HUES6 (cell line): ENCODE data around the gene AJM1.
"Not testable (repeated sequence)": the region's sequence is repeated elsewhere in the genome, so short reads cannot be mapped to it uniquely, and the experiment has no call there.

Source experiments
- H3K27ac ChIP-seq: 2 replicates; pipeline ENCODE4 v1.7.0; 2013; ENCODE audit warnings: low read depth, mild to moderate bottlenecking, low read length, inconsistent platforms
- H3K27me3 ChIP-seq: 2 replicates; pipeline ENCODE4 v1.6.1; 2013; ENCODE audit warnings: low read length; ENCODE audit not compliant: control insufficient read depth, insufficient read depth
- H3K36me3 ChIP-seq: 2 replicates; pipeline ENCODE4 v1.6.1; 2013; ENCODE audit warnings: low read length; ENCODE audit not compliant: control insufficient read depth, insufficient read depth
- H3K4me1 ChIP-seq: 2 replicates; pipeline ENCODE4 v1.6.1; 2013; ENCODE audit warnings: low read length; ENCODE audit not compliant: control insufficient read depth, insufficient read depth
- H3K4me3 ChIP-seq: 2 replicates; pipeline ENCODE4 v1.5.1; 2013; ENCODE audit warnings: low read depth, low read length
- H3K9ac ChIP-seq: one replicate; pipeline ENCODE4 v1.6.1; 2013; ENCODE audit warnings: mild to moderate bottlenecking, low read length
- H3K9me3 ChIP-seq: 2 replicates; pipeline ENCODE4 v1.6.1; 2013; ENCODE audit warnings: low read depth, low read length; ENCODE audit not compliant: control insufficient read depth, insufficient read depth

The AJM1 gene

DNA sequence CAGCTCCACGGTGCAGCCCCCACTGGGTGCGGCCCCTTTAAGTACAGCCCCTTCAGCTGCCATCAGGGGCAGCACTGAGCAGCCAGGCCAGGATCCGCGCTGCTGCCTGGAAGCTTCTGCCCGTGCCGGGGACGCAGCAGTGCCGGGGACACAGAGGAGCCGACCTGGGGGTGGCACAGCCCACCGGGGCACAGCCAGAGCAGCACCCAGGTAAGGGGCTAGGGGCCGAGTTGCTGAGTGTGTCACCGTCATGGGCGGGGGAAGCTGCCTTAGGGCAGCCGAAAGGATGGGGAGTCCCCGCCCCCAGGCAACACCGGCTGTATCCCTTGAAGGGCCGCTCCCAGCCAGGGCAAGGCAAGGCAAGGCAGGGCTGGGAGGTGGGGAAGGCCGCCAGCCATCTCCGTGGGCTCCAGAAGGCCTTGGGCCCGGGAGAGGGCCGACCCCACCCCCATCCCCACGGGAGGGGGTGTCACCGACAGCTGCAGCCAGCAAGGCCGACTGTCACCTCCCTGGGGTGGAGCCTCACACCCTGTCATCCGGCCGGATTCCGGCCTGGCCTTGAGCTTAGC lies at the start of gene AJM1:
Gene AJM1 (plus strand): TSS at position 99 of the 569 bp plus-strand sequence. CDS start 1,937 bp downstream, outside the sequence.
- H3K9me3 ChIP-seq, H3K9ac ChIP-seq: not testable (repeated sequence)
- peaks cover 30% of the 10 kb centered on the region for H3K4me1 ChIP-seq

DNA sequence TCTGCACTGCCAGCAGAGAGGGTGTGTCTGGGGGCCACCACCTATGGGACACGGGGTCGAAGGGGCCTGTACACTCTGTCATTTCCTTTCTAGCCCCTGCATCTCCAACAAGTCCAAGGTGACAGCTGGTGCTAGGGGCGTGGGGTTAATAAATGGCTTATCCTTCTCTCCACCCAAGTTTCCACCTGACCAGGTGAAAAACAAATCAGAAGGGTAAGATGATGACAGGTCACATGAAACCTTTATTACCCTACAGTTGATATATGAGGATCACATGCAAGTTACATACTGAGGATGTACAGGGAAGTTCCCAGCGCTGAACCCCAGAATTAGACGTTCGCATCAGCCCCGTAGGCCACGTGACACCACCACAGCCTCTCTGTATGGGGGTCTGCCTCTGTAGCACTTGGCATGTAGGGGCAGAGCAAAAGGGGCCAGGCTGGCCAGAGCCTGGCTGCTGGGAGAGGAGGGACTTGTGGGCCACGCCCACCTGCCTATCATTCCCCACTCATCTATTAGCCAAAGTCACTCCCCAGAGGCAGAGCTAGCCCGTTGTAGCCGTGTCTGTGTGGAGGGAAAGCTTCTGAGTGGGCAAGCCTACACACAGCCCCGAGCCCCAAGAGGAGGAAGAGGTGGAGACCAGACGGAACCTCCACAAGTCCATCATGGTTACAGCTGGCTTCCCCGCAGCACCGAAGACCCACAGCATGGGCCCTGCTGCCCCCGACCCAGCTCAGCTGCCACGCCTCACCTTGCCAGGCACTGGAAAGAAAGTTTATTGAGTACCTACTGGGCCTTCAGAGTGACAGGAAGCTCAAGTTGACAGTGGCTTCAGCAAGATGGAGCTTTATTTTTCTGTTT lies 49.0 kb upstream of the AJM1 start:
- peaks cover 6% of the 10 kb centered on the region; the same call in 1 of the 2 replicates for H3K36me3 ChIP-seq
- peaks cover 33% of the 10 kb centered on the region for H3K4me1 ChIP-seq
- H3K27ac ChIP-seq: no peak overlapping the region
- H3K27me3 ChIP-seq: no peaks in the 10 kb centered on the region
- no peak overlapping the region for H3K4me3 ChIP-seq
- H3K9me3 ChIP-seq: no peaks in the 10 kb centered on the region
- peak overlapping the region; percentile 15 for H3K9ac ChIP-seq

More for the DNA sequence above, at the start of gene AJM1:
- peaks cover 26% of the 10 kb centered on the region for H3K36me3 ChIP-seq
- H3K4me3 ChIP-seq: peak within 1 kb of the TSS; percentile 34
- H3K27ac ChIP-seq, H3K27me3 ChIP-seq: not testable (repeated sequence)

DNA sequence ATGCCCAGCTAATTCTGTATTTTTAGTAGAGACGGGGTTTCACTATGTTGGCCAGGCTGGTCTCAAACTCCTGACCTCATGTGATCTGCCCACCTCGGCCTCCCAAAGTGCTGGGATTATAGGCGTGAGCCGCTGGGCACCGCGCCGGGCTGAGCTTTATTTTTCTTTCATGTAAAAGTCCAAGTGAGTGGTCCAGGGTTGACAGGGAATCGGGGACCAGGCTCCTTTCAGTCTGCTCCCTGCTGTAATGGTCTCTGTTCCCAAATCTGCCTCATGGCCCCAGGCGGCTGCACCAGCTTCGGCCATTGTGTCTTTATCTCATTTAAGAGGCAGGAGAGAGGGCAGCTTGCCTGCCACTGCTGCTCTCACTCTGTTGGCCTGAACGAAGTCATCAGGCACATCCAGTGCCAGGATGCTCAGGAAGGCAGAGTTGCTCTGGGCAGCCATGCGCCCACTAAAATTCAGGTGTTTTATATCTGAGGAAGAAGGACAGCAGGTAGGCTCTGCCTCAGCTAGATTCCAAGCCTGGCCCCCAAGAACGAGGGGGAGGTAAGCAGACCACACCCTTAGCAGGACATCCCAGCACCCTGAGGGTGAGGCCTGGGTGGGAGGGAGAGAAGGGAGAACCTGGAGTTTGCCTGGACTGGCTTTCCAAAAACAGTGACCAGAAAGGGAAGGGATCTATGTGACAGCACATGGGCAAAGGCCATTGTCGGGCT lies 47.8 kb upstream of the AJM1 start:
- Histone ChIP-seq H3K9me3 (no peaks in the 10 kb centered on the region), H3K4me3 (no peak overlapping the region), H3K27ac (no peak overlapping the region), H3K27me3 (peaks cover 11% of the 10 kb centered on the region), H3K4me1 (peaks cover 32% of the 10 kb centered on the region), H3K9ac (peak overlapping the region; percentile 17), H3K36me3 (peaks cover 6% of the 10 kb centered on the region; the same call in 1 of the 2 replicates)

DNA sequence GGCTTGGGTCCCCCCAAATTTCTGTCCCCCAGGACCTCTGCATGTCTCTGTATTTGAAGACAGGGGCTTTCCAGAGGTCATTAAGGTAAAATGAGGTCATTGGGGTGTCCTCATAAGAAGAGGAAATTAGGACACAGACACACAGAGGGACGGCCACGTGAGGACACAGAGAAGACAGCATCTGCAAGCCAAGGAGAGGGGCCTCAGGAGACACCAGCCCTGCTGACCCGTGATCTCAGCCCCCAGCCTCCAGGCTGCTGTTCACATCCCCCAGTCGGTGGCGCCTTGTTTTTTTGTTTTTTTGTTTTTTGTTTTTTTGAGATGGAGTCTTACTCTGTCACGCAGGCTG lies 47.3 kb upstream of the AJM1 start:
- H3K4me3 ChIP-seq: no peak overlapping the region
- peaks cover 37% of the 10 kb centered on the region for H3K4me1 ChIP-seq
- H3K9ac ChIP-seq: no peak overlapping the region
- no peak overlapping the region for H3K27ac ChIP-seq
- H3K27me3 ChIP-seq: peaks cover 16% of the 10 kb centered on the region
- H3K9me3 ChIP-seq: no peaks in the 10 kb centered on the region
- peaks cover 6% of the 10 kb centered on the region; the same call in 1 of the 2 replicates for H3K36me3 ChIP-seq

DNA sequence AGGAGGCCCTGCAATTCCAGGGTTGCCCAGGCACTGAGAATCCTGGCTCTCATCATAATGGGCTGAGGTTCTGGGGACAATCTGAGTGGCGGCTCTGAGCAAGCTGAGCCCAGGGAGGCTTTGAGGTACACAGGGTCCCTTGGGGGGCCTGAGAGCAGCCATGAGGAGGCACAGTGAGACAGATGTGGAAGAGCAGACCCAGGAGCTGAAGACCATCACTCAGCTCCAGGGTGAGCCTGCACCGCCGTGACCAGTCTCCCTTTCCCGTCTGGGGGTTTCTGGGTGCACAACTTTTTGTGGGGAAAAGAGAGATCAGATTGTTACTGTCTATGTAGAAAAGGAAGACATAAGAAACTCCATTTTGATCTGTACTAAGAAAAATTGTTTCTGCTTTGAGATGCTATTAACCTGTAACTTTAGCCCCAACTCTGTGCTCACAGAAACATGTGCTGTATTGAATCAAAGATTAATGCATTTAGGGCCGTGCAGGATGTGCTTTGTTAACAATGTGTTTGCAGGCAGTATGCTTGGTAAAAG lies 46.0 kb upstream of the AJM1 start, which contains the start of gene CCDC183:
Gene CCDC183 (plus strand): TSS at position 101 of the 537 bp plus-strand sequence. CDS start 60 bp downstream, at position 161.
- Histone ChIP-seq H3K36me3 (peaks cover 6% of the 10 kb centered on the region; the same call in 1 of the 2 replicates), H3K27ac (peak within 1 kb of the TSS; percentile 32; the same call in 1 of the 2 replicates), H3K9me3 (no peaks in the 10 kb centered on the region), H3K9ac (peak within 1 kb of the TSS; percentile 66), H3K4me1 (peaks cover 38% of the 10 kb centered on the region), H3K27me3 (peaks cover 16% of the 10 kb centered on the region), H3K4me3 (no peak within 1 kb of the TSS; the same call in 1 of the 2 replicates)

DNA sequence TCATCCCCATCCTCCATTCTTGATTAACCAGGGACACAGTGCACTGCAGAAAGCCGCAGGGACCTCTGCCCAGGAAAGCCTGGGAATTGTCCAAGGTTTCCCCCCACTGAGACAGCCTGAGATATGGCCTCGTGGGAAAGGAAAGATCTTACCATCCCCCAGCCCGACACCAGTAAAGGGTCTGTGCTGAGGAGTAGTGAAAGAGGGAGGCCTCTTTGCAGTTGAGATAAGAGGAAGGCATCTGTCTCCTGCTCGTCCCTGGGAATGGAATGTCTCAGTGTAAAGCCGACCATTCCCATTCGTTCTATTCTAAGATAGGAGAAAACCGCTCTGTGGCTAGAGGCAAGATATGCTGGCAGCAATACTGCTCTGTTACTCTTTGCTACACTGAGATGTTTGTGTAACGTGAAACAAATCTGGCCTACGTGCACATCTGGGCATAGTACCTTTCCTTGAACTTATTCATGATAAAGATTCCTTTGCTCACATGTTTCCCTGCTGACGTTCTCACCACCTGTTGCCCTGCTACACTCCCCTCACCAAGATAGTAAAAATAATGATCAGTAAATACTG lies 45.4 kb upstream of the AJM1 start:
- Histone ChIP-seq H3K9ac (peak overlapping the region; percentile 66), H3K27me3 (peaks cover 16% of the 10 kb centered on the region), H3K4me1 (peaks cover 38% of the 10 kb centered on the region)
- not testable (repeated sequence) for H3K36me3 ChIP-seq, H3K27ac ChIP-seq, H3K4me3 ChIP-seq, H3K9me3 ChIP-seq

DNA sequence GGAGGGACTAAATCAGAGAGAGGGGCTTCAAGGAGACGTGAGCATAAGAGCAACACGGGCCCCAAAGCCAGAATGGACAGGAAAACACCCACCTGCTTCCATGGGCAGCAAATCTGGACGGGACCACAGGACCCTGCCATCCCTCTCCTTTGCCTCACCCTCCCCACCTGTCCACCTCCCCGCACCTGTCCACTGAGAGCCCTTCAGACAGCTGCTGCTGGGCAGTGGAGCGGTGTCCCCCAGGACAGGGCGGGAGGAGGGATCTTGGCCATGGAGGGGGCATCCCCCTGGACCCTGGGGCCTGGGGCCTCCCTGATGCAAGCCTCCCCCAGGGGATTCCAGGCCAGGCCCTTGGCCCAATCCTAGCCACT lies 43.6 kb upstream of the AJM1 start:
- Histone ChIP-seq H3K4me1 (peaks cover 32% of the 10 kb centered on the region), H3K9me3 (no peaks in the 10 kb centered on the region), H3K36me3 (no peaks in the 10 kb centered on the region), H3K9ac (peak overlapping the region; percentile 11), H3K4me3 (no peak overlapping the region), H3K27me3 (peaks cover 20% of the 10 kb centered on the region), H3K27ac (no peak overlapping the region)

DNA sequence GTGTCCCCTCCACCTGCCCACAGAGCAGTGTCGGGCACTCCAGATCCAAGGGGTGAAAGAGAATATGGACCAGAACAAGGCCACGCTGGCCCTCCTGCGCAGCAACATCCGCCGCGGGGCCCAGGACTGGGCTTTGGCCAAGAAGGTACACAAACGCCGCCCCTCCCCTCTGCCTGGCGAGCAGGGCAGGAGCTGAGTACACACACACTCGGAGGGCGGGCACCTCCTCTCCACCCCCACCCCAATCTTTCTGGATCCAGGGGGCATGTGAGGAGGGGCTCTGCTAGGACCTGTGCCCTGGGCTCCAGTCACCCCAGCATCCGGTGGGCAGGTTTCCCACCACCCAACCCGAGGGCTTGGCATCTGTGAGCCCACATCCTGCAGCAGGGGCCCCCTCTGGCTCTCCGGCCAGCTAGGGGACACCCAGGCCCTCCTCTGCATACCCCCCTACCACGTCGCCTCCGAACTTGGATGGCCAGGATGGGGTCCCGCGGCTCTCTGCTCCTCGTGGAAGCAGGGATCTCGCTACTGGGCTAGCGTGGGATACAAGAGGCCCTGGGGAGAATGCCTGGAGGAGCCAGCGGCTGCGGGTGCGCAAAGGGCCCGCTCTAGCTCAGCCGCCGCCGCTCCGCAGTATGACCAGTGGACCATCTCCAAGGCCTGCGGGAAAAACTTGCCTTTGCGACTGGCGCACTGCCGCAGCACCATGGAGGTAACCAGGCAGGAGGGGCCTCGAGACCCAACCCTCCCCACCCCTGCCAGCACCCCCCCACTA lies 43.0 kb upstream of the AJM1 start:
- peaks cover 32% of the 10 kb centered on the region for H3K4me1 ChIP-seq
- H3K4me3 ChIP-seq: peak overlapping the region; percentile 76
- peak overlapping the region; percentile 11 for H3K9ac ChIP-seq
- H3K9me3 ChIP-seq: no peaks in the 10 kb centered on the region
- H3K27me3 ChIP-seq: peaks cover 21% of the 10 kb centered on the region
- H3K27ac ChIP-seq: no peak overlapping the region
- peaks cover 4% of the 10 kb centered on the region; the same call in 1 of the 2 replicates for H3K36me3 ChIP-seq

DNA sequence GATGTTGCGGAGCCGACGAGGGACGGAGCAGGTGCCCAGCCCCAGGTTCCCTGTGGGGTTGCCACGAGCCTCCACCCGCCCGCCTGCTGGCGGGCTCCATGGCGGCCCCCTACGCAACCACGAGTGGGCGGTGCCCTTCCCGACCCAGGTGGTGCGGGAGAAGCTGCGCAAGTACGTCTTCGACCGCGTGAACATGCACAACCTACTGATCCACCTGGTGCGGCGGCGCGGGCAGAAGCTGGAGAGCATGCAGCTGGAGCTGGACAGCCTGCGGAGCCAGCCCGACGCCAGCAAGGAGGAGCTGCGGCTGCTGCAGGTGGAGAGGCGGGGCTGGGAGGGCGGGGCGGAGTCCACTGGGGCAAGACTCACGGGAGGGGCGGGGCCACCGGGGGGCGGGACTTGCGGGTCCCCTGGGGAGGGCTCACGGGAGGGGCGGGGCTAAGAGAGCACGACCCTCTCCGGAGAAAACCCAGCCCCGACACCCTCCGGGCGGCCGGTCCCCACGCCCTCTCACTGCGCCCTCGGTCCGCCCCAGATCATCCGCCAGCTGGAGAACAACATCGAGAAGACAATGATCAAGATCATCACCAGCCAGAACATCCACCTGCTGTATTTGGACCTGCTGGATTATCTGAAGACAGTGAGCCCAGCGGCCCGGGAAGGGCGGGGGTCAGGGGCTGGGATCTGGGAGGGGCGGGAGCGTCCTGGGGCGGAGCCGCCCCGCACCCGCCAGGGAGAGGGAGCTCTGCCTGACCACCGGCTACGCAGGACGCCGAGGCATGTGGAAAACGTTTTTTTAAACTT lies 42.2 kb upstream of the AJM1 start:
- Histone ChIP-seq H3K9me3 (no peaks in the 10 kb centered on the region), H3K27ac (no peak overlapping the region), H3K9ac (no peak overlapping the region), H3K4me3 (peak overlapping the region; percentile 76), H3K4me1 (peaks cover 30% of the 10 kb centered on the region), H3K27me3 (peaks cover 21% of the 10 kb centered on the region), H3K36me3 (peaks cover 4% of the 10 kb centered on the region; the same call in 1 of the 2 replicates)
